HFFc6 (cell line): ENCODE data around the gene PPP2R3C. TPM values are rescaled to one million over a fixed set of nuclear protein-coding genes. Genes with fewer than 3 reads are reported as not detected.
"Not testable (repeated sequence)": the region's sequence is repeated elsewhere in the genome, so short reads cannot be mapped to it uniquely, and the experiment has no call there.

Experiments used
- DNase-seq: peaks from one replicate; pipeline ENCODE4 v3.0.0-alpha.2; 2018
- H3K27ac Mint-ChIP-seq: 2 replicates; pipeline ENCODE4 v1.8.0; 2020; ENCODE audit warnings: mild to moderate bottlenecking, mixed read lengths
- H3K27me3 Mint-ChIP-seq: 2 replicates; pipeline ENCODE4 v1.8.0; 2021; ENCODE audit warnings: mild to moderate bottlenecking, moderate library complexity, mixed read lengths; ENCODE audit not compliant: insufficient read depth
- H3K36me3 Mint-ChIP-seq: 2 replicates; pipeline ENCODE4 v1.8.0; 2021; ENCODE audit warnings: low read depth, mixed read lengths
- H3K4me1 Mint-ChIP-seq: 2 replicates; pipeline ENCODE4 v1.8.0; 2020; ENCODE audit warnings: low read depth, mixed read lengths
- H3K4me3 Mint-ChIP-seq: 2 replicates; pipeline ENCODE4 v1.8.0; 2020; ENCODE audit warnings: mild to moderate bottlenecking, moderate library complexity, mixed read lengths
- H3K9me3 Mint-ChIP-seq: 2 replicates; pipeline ENCODE4 v1.8.0; 2020; ENCODE audit warnings: mild to moderate bottlenecking, mixed read lengths
- total RNA-seq, 6 experiments: library from RNA; stranded (reverse); fragmentation: NEBNext Ultra II Directional; extraction: Animal tissue kit (Norgen Biotek cat#: 25700); gene quantifications; 2 replicates in 1 of 6; 3 replicates in 5 of 6; pipeline ENCODE4 v1.2.3, GENCODE V29; 2021
- TF ChIP-seq, protein P1 (sequence below): fragments of 200-600 bp; sonication (generic); IDR thresholded peaks from 2 replicates; pipeline ENCODE4 v1.5.0; 2021; ENCODE audit warnings: antibody characterized with exemption, mild to moderate bottlenecking

PPP2R3C gene
- total RNA-seq, 6 experiments from 2014 or later: 19.0 to 26.4 (median 23.8) TPM

DNA sequence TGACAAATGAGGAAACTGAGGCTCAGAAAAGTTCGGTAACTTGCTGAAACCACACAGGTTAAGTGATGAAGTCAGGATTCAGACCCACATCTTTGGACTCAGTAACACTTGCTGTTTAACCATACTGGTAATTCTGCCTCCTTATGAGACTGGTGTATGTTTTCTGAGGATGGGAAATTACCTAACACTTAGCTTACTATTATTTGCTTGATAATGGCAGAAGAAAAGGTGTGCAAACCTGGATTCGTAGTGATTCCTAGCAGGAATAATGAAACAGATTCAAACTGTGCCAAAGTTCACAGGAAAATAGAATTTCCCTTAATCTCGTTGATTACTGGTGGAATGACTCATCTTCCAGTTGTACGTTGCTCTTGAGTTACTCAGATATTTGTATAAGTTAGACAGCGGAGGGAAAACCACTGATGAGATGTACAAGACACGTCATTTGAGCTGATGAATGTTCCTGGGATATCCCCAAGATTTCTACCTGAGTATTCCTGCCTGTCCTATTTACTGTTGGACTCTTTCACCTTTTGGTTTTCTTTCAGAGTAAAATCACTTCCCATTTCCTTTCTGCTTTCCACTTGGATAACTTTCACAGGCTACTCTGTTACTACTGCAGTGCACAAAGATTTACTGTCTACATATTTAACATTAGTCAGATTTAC is 38.1 kb upstream of the PPP2R3C start:
- TF ChIP-seq, protein P1, sequence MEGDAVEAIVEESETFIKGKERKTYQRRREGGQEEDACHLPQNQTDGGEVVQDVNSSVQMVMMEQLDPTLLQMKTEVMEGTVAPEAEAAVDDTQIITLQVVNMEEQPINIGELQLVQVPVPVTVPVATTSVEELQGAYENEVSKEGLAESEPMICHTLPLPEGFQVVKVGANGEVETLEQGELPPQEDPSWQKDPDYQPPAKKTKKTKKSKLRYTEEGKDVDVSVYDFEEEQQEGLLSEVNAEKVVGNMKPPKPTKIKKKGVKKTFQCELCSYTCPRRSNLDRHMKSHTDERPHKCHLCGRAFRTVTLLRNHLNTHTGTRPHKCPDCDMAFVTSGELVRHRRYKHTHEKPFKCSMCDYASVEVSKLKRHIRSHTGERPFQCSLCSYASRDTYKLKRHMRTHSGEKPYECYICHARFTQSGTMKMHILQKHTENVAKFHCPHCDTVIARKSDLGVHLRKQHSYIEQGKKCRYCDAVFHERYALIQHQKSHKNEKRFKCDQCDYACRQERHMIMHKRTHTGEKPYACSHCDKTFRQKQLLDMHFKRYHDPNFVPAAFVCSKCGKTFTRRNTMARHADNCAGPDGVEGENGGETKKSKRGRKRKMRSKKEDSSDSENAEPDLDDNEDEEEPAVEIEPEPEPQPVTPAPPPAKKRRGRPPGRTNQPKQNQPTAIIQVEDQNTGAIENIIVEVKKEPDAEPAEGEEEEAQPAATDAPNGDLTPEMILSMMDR: no peak
- H3K36me3 Mint-ChIP-seq: peaks cover 12% of the 10 kb centered on the region
- peak overlapping the region; percentile 71 for H3K27ac Mint-ChIP-seq
- no peaks in the 10 kb centered on the region; the same call in 1 of the 2 replicates for H3K27me3 Mint-ChIP-seq
- peaks cover 56% of the 10 kb centered on the region for H3K4me1 Mint-ChIP-seq
- no peaks in the 10 kb centered on the region for H3K9me3 Mint-ChIP-seq
- H3K4me3 Mint-ChIP-seq: peak overlapping the region; percentile 55
- peak; percentile 87 for DNase-seq

DNA sequence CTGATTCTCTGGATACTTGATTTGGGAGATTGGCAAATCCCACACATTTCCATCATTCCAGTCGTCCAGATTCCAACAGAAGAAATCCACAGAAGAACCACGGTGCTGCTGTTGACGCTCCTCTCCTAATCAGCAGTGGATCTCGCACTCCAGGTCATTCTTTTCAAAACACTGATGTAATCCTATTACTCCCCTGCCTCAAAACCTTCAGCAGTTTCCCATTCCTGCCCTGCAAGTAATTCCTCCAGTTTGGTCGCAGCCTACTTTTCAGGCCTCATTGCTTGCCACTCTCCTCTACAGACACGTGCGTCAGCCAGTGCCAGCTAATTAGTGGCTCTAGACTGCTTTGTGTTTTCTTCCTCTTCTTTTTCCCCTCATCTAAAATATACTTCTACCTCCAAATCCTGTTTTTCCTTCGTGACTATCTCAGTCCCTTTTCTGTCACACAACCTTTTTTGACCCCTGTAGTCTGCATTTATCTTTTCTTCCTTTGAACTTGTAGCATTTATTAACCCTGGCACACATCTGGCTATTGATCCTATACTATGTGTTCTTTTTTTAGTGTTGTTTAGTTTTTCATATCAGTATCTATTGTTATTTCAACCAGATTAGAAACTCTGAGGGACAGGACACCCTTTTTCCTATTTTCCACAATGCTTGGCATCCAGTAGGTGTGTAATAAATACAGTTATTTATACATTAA is 37.3 kb upstream of the PPP2R3C start:
- H3K4me1 Mint-ChIP-seq: peaks cover 56% of the 10 kb centered on the region

DNA sequence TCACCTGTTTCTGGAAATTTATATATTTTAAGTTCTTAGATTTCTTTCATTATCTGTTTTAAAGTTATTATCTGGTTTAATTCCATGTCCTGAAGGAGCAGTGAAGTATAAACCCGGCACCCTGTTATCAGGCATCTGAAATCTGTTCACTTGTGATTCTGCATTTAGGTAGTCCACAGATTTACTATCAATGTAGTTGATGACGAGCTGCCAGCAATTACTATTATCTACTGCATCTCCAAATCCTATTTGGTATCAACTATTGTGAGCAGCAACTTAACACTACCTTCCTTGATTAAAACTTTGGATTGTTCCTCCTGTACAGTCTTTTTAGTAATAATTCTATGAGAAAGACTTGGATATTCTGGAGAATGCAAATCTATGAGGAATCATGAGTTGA is 36.7 kb upstream of the PPP2R3C start:
- no peak overlapping the region for H3K4me3 Mint-ChIP-seq
- no peak for DNase-seq
- peaks cover 56% of the 10 kb centered on the region for H3K4me1 Mint-ChIP-seq
- no peak overlapping the region for H3K27ac Mint-ChIP-seq
- TF ChIP-seq, protein P1: no peak
- peaks cover 12% of the 10 kb centered on the region for H3K36me3 Mint-ChIP-seq
- no peaks in the 10 kb centered on the region for H3K9me3 Mint-ChIP-seq
- no peaks in the 10 kb centered on the region; the same call in 1 of the 2 replicates for H3K27me3 Mint-ChIP-seq

More for the DNA sequence above, 37.3 kb upstream of the PPP2R3C start:
- Mint-ChIP-seq H3K27me3 (no peaks in the 10 kb centered on the region; the same call in 1 of the 2 replicates), H3K27ac (peak overlapping the region; percentile 71; the same call in 1 of the 2 replicates), H3K9me3 (no peaks in the 10 kb centered on the region), H3K36me3 (peaks cover 12% of the 10 kb centered on the region), H3K4me3 (peak overlapping the region; percentile 55; the same call in 1 of the 2 replicates)
- TF ChIP-seq, protein P1: no peak
- no peak for DNase-seq

DNA sequence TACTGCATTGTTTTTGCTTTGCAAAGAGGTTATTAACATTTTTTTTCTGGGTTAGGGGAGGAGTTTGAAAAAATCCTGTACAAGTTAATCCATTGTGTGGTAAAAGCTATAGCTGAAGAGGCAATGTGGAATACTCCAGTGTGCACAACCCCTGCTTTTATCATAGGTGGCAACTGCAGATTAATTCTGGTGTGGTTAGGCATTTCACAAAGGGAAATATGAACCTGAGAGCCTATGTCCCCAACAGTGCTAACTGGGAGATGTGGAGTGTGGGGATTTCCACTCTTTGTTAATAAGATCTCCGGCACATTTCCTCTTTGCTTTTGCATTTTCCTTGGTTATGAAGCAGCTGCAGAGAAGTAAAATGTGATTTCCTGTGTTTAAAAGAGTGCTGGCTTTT is 34.2 kb upstream of the PPP2R3C start:
- TF ChIP-seq, protein P1: no peak
- peaks cover 12% of the 10 kb centered on the region for H3K36me3 Mint-ChIP-seq
- peaks cover 41% of the 10 kb centered on the region for H3K4me1 Mint-ChIP-seq
- H3K9me3 Mint-ChIP-seq: no peaks in the 10 kb centered on the region
- H3K4me3 Mint-ChIP-seq: no peak overlapping the region
- DNase-seq: no peak
- H3K27me3 Mint-ChIP-seq: no peaks in the 10 kb centered on the region; the same call in 1 of the 2 replicates
- H3K27ac Mint-ChIP-seq: peak overlapping the region; percentile 27

DNA sequence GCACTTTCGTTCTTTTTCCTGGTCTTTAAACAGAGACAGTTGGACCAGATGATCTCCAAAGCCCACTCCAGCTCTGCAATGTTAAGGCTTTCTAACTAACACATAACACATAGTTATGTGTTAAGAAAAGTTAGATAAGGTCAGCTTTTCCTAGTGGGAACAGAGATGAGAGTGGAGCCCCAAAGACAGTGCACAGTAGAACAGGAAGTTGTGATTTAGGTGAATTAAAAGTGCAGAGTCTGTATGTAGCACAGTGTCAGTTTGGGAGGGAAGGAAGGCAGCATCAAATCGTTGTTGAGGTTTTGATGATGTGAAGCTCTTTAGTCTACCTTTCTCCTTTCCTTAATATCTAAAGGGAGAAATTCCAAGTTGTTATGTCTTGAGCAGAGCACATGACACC is 32.2 kb upstream of the PPP2R3C start:
- H3K27ac Mint-ChIP-seq: no peak overlapping the region
- no peaks in the 10 kb centered on the region for H3K9me3 Mint-ChIP-seq
- peaks cover 14% of the 10 kb centered on the region for H3K36me3 Mint-ChIP-seq
- no peaks in the 10 kb centered on the region for H3K27me3 Mint-ChIP-seq
- H3K4me3 Mint-ChIP-seq: no peak overlapping the region
- no peak for DNase-seq
- TF ChIP-seq, protein P1: no peak
- H3K4me1 Mint-ChIP-seq: peaks cover 21% of the 10 kb centered on the region

DNA sequence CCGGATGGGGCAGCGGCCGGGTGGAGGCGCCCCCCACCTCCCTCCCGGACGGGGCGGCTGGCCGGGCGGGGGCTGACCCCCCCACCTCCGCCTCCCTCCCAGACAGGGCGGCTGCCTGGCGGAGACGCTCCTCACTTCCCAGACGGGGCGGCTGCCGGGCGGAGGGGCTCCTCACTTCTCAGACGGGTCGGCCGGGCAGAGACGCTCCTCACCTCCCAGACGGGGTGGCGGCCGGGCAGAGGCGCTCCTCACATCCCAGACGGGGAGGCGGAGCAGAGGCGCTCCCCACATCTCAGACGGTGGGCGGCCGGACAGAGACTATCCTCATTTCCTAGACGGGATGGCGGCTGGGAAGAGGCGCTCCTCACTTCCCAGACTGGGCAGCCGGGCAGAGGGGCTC is 30.7 kb upstream of the PPP2R3C start:
- H3K9me3 Mint-ChIP-seq, H3K27me3 Mint-ChIP-seq, DNase-seq, H3K27ac Mint-ChIP-seq, H3K4me3 Mint-ChIP-seq: not testable (repeated sequence)
- H3K36me3 Mint-ChIP-seq: peaks cover 17% of the 10 kb centered on the region
- peaks cover 18% of the 10 kb centered on the region for H3K4me1 Mint-ChIP-seq
